HepG2 (cell line): Measurements from ENCODE around the gene PPM1M. TPM values are rescaled to one million over a fixed set of nuclear protein-coding genes. Genes with fewer than 3 reads are reported as not detected.

ENCODE experiments used
- ARID3A ChIP-seq: IDR thresholded peaks from 2 replicates; pipeline ENCODE4 v1.6.1; 2012; ENCODE audit warnings: low read depth, low read length, improper control_type of control experiment
- BORCS8-MEF2B ChIP-seq: sonication (generic); formaldehyde crosslinking; IDR thresholded peaks from 2 replicates; pipeline ENCODE4 v1.8.0; 2022; ENCODE audit warnings: mild to moderate bottlenecking, missing genetic modification reagents
- FOXC1 ChIP-seq: sonication (generic); formaldehyde crosslinking; IDR thresholded peaks from 2 replicates; pipeline ENCODE4 v1.8.0; 2022; ENCODE audit warnings: mild to moderate bottlenecking, missing genetic modification reagents, borderline replicate concordance
- HNF1B ChIP-seq: sonication (generic); formaldehyde crosslinking; IDR thresholded peaks from 2 replicates; pipeline ENCODE4 v1.5.1; 2020; ENCODE audit warnings: mild to moderate bottlenecking, moderate library complexity, missing genetic modification reagents
- MIER2 ChIP-seq: IDR thresholded peaks from 2 replicates; pipeline ENCODE4 v1.6.1; 2016; ENCODE audit warnings: missing biosample characterization, missing genetic modification reagents
- MNT ChIP-seq: fragments of 450-650 bp; IDR thresholded peaks from 2 replicates; pipeline ENCODE4 v1.6.1; 2016
- MYC ChIP-seq: sonication (generic); formaldehyde crosslinking; IDR thresholded peaks from 2 replicates; pipeline ENCODE4 v1.9.0; 2021; ENCODE audit warnings: missing genetic modification reagents, borderline replicate concordance
- NR1H2 ChIP-seq: sonication (generic); formaldehyde crosslinking; IDR thresholded peaks from 2 replicates; pipeline ENCODE4 v1.8.1; 2022; ENCODE audit warnings: low read depth, missing genetic modification reagents, borderline replicate concordance
- RELA ChIP-seq: sonication (generic); formaldehyde crosslinking; IDR thresholded peaks from 2 replicates; pipeline ENCODE4 v1.4.0; 2020; ENCODE audit warnings: missing genetic modification reagents
- SALL2 ChIP-seq: sonication (generic); formaldehyde crosslinking; IDR thresholded peaks from 2 replicates; pipeline ENCODE4 v1.8.1; 2023; ENCODE audit warnings: mild to moderate bottlenecking, missing genetic modification reagents, inconsistent platforms
- SRSF9 ChIP-seq: fragments of 200-400 bp; formaldehyde crosslinking; IDR thresholded peaks from 2 replicates; pipeline ENCODE4 v1.6.1; 2018; ENCODE audit warnings: borderline replicate concordance, mild to moderate bottlenecking, low read depth, low read length; ENCODE audit not compliant: insufficient read depth, poor library complexity, severe bottlenecking
- YY1 ChIP-seq: IDR thresholded peaks from 2 replicates; pipeline ENCODE4 v1.6.1; 2011; ENCODE audit warnings: low read length, low read depth, moderate library complexity, mild to moderate bottlenecking; ENCODE audit not compliant: insufficient read depth, insufficient replicate concordance
- ZNF326 ChIP-seq: sonication (generic); formaldehyde crosslinking; IDR thresholded peaks from 2 replicates; pipeline ENCODE4 v1.4.0; 2020; ENCODE audit warnings: missing genetic modification reagents, borderline replicate concordance
- ZNF580 ChIP-seq: IDR thresholded peaks from 2 replicates; pipeline ENCODE4 v1.6.1; 2016; ENCODE audit warnings: low read depth, borderline replicate concordance
- ZNF609 ChIP-seq: sonication (generic); formaldehyde crosslinking; IDR thresholded peaks from 2 replicates; pipeline ENCODE4 v1.4.0; 2020; ENCODE audit warnings: mild to moderate bottlenecking, missing genetic modification reagents, borderline replicate concordance
- ZNF615 ChIP-seq: sonication (generic); formaldehyde crosslinking; IDR thresholded peaks from 2 replicates; pipeline ENCODE4 v1.5.0; 2020; ENCODE audit warnings: mild to moderate bottlenecking, missing genetic modification reagents, borderline replicate concordance
- ZNF777 ChIP-seq: sonication (generic); formaldehyde crosslinking; IDR thresholded peaks from 2 replicates; pipeline ENCODE4 v1.4.0; 2020; ENCODE audit warnings: missing genetic modification reagents
- polyA plus RNA-seq, 8 experiments: library from polyadenylated mRNA; depleted of rRNA in 3 of 8; stranded (reverse) in 7 of 8; unstranded in 1 of 8; fragments of >200 nt; fragmentation: Illumina TruSeq in 4 of 8; extraction: Trizol in 4 of 8; gene quantifications; 2 replicates each; pipeline versions ENCODE4 v1.2.1 to v1.2.3, GENCODE V29; 2011 to 2016; ENCODE audit warnings: low read depth in 4 of 8, missing spikeins in 1 of 8, mixed read lengths in 1 of 8; ENCODE audit not compliant: insufficient read depth in 1 of 8
- total RNA-seq, 5 experiments: library from RNA; depleted of rRNA; stranded (reverse); fragments of >200 nt; fragmentation: Illumina TruSeq; extraction: Trizol; gene quantifications; 2 replicates each; pipeline ENCODE4 v1.2.3, GENCODE V29; 2016; ENCODE audit warnings: low read depth in 1 of 5

The PPM1M gene
- total and polyA plus RNA-seq, 2 of the 13 experiments (the other 11 are each of a cell fraction or from before 2014, with no cell fraction given): 2.5 to 5.9 TPM

- TF ChIP-seq MNT: no peak
- no peak for TF ChIP-seq ZNF615 (CRISPR knock-in tag)
- no peak for TF ChIP-seq RELA (CRISPR knock-in tag)
- peak; percentile 93 for TF ChIP-seq ZNF777 (CRISPR knock-in tag)
- no peak for TF ChIP-seq NR1H2 (CRISPR knock-in tag)
- no peak for TF ChIP-seq ARID3A
- peak; percentile 59; the same call in 1 of the 2 replicates for TF ChIP-seq ZNF580 (CRISPR knock-in tag)
- TF ChIP-seq HNF1B (CRISPR knock-in tag): 0 out of 2 replicates have a peak, but pooled peaks have one; percentile 45
- peak; percentile 71 for TF ChIP-seq MYC (CRISPR knock-in tag)
- TF ChIP-seq FOXC1 (CRISPR knock-in tag): peak; percentile 72; the same call in 1 of the 2 replicates
- TF ChIP-seq ZNF326 (CRISPR knock-in tag): no peak
- TF ChIP-seq SALL2: peak; percentile 36; the same call in 1 of the 2 replicates
- TF ChIP-seq YY1: peak; percentile 80
- TF ChIP-seq BORCS8-MEF2B (CRISPR knock-in tag): peak; percentile 78
- TF ChIP-seq MIER2: no peak
- TF ChIP-seq ZNF609 (CRISPR knock-in tag): no peak
- no peak for TF ChIP-seq SRSF9
Measured at GRCh38 chr3:52238761-52239701, 6.5 kb upstream of the PPM1M start, which contains the start of gene TWF2 (continued).
